BLaER1 treated with 17β-estradiol and CSF1 and Interleukin-3, amounts not matched to agents 10 nM and 100 nM (cell line): ENCODE measurements around the gene ALDH18A1.

Experiments
- H3K27ac ChIP-seq, 11 experiments: shearing (Covaris generic); formaldehyde crosslinking; 2 replicates each; pipeline ENCODE4 v1.8.1; 2022
- H3K27me3 ChIP-seq, 11 experiments: shearing (Covaris generic); formaldehyde crosslinking; 2 replicates each; pipeline ENCODE4 v1.8.1; 2022
- H3K36me3 ChIP-seq, 11 experiments: shearing (Covaris generic); formaldehyde crosslinking; 2 replicates each; pipeline ENCODE4 v1.8.1; 2022
- H3K4me1 ChIP-seq, 10 experiments: shearing (Covaris generic); formaldehyde crosslinking; 2 replicates each; pipeline ENCODE4 v1.8.1; 2022
- H3K4me2 ChIP-seq, 11 experiments: shearing (Covaris generic); formaldehyde crosslinking; 2 replicates each; pipeline ENCODE4 v1.8.1; 2022
- H3K4me3 ChIP-seq, 10 experiments: shearing (Covaris generic); formaldehyde crosslinking; 2 replicates each; pipeline ENCODE4 v1.8.1; 2022
- H3K9ac ChIP-seq, 11 experiments: shearing (Covaris generic); formaldehyde crosslinking; 2 replicates each; pipeline ENCODE4 v1.8.1; 2022
- H3K9me3 ChIP-seq, 11 experiments: shearing (Covaris generic); formaldehyde crosslinking; replicated peaks in 1 of 11; 2 replicates each; pipeline ENCODE4 v1.8.1; 2022
- H4K20me1 ChIP-seq, 11 experiments: shearing (Covaris generic); formaldehyde crosslinking; 2 replicates each; pipeline ENCODE4 v1.8.1; 2022
- Cebpa-rat ChIP-seq, 11 experiments: shearing (Covaris generic); IDR thresholded peaks; 2 replicates each; pipeline ENCODE4 v1.8.1; 2022

The ALDH18A1 gene

DNA sequence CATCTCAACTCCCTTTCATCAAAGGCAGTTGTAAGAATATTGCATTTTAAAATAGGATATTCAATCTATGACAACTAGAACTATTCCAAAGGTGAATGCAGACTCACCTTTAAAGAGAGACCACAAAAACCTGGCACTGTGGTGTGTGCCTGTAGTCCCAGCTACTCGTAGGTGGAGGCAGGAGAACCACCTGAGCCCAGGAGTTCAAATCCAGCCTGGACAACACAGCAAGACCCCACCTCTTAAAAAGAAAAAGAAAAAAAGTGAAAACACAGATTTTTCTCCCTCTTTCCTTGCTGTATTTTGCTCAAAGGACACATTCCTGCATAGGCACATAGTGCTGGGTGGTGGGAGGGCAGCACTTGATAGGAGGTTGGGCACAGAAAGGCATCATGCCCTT lies 739 bp upstream of the ALDH18A1 start:
- Histone ChIP-seq H3K4me1 (peaks cover 19 to 33% (median 27%) of the 10 kb centered on the region in 10 experiments), H3K9ac (peak overlapping the region in 6 of 11 experiments; percentile 82 to 93 (median 88); a peak in 7 of 22 replicates), H3K4me2 (peak overlapping the region; percentile 81 to 96 (median 93)), H3K27ac (peak overlapping the region in 2 of 11 experiments; percentile 80 to 89; a peak in 2 of 22 replicates), H4K20me1 (peaks cover 0 to 24% (median 0%) of the 10 kb centered on the region in 11 experiments; a peak in 4 of 22 replicates), H3K36me3 (peaks cover 9 to 17% (median 12%) of the 10 kb centered on the region in 11 experiments), H3K9me3 (peaks cover 0 to 19% (median 6%) of the 10 kb centered on the region in 11 experiments; a peak in 15 of 22 replicates), H3K27me3 (no peaks in the 10 kb centered on the region), H3K4me3 (peak overlapping the region in 9 of 10 experiments; percentile 78 to 98 (median 93); a peak in 17 of 20 replicates)
- no peak for TF ChIP-seq Cebpa-rat (IDR thresholded peaks at IDR 0.05)

DNA sequence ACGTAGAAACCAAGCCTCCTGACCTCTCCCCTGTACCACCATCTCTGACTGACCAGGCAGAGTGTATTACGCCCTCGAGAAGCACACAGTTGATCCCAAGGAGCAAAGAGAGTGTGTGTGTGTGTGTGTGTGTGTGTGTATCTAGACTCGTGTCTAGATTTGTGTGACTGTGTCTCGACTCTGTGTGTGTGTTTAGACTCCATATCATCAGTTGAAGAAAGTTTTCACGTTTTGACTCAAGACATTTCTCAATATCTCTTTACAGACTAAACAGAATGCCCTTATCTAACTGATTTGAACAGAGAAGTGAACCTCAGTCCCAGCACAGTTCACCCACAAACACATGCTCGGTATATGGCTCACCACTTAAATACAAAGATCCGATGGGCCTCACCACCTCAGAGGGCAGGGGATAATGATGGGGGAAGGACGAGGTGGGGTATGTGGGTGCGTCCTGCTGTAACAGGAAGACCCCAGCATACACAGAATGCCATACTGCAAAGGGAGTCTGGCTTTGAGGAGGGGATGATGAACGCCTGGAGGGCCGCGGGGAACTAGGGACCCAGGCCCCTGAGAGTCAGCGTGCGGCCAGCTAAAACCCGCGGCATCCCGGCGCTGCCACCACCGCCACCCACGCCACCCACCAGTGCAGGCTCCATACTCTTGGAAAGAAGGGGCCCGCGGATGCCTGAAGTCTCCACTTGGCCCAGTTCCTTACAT lies 780 bp downstream of the ALDH18A1 start:
- Histone ChIP-seq H3K4me1 (peaks cover 14 to 27% (median 22%) of the 10 kb centered on the region in 10 experiments), H3K4me3 (peak overlapping the region; percentile 78 to 98 (median 91)), H3K9me3 (peaks cover 12 to 34% (median 22%) of the 10 kb centered on the region in 11 experiments), H3K9ac (peak overlapping the region; percentile 80 to 93 (median 87)), H3K27ac (peak overlapping the region; percentile 9 to 89 (median 80); a peak in 21 of 22 replicates), H3K36me3 (peaks cover 25 to 32% (median 27%) of the 10 kb centered on the region in 11 experiments), H3K4me2 (peak overlapping the region; percentile 81 to 96 (median 93)), H4K20me1 (peaks cover 0 to 26% (median 0%) of the 10 kb centered on the region in 11 experiments; a peak in 4 of 22 replicates), H3K27me3 (no peaks in the 10 kb centered on the region)
- TF ChIP-seq Cebpa-rat (IDR thresholded peaks at IDR 0.05) = no peak

DNA sequence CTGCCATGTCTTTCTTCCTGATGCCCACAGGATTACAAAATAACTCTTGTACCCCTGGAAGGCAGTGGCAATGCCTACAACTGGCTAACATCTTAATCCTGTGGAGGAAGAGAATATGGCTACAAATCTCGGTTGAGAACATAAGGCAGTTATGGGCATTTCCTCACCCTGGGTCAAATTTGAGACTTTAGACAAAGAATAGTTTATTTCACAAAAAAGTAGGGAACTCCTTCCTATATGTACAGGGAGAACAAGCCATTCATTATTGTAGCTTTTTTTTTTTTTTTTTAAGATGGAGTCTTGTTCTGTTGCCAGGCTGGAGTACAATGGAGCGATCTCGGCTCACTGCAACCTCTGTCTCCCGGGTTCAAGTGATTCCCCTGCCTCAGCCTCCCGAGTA lies 2.6 kb downstream of the ALDH18A1 start:
- H3K27me3 ChIP-seq = no peaks in the 10 kb centered on the region
- H3K36me3 ChIP-seq = peaks cover 37 to 50% (median 45%) of the 10 kb centered on the region in 11 experiments
- H3K4me3 ChIP-seq = no peak overlapping the region
- H3K4me2 ChIP-seq = peak overlapping the region in 2 of 11 experiments; percentile 85 to 91; a peak in 3 of 22 replicates
- peaks cover 13 to 41% (median 25%) of the 10 kb centered on the region in 11 experiments for H3K9me3 ChIP-seq
- no peak overlapping the region for H3K9ac ChIP-seq
- TF ChIP-seq Cebpa-rat (IDR thresholded peaks at IDR 0.05) = no peak
- peaks cover 0 to 37% (median 0%) of the 10 kb centered on the region in 11 experiments; a peak in 5 of 22 replicates for H4K20me1 ChIP-seq
- peaks cover 9 to 34% (median 23%) of the 10 kb centered on the region in 10 experiments; a peak in 19 of 20 replicates for H3K4me1 ChIP-seq
- H3K27ac ChIP-seq = no peak overlapping the region

DNA sequence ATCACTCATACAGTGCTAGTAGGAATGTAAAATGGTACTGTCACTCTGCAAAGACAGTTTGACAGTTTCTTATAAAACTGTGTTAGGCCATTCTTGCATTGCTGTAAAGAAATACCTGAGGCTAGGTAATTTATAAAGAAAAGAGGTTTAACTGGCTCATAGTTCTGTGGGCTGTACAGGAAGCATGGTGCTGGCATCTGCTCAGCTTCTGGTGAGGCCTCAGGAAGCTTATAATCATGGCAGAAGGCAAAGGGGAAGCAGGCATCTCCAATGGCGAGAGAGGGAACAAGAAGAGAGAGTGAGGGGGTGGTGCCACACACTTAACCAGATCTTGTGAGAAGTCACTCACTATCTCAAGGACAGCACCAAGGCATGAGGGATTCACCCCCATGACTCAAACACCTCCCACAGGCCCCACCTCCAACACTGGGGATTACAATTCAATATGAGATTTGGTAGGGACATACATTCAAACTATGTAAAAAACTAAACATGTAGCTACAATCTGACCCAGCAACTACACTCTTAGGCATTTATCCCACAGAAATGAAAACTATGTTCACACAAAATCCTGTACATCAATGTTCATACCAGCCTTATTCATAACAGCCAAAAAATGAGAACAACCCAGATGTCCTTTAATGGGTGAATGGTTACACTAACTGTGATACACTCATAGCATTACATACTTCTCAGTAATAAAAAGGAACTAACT lies 5.0 kb downstream of the ALDH18A1 start:
- H3K27me3 ChIP-seq = no peaks in the 10 kb centered on the region
- no peak for TF ChIP-seq Cebpa-rat (IDR thresholded peaks at IDR 0.05)
- peaks cover 59 to 74% (median 69%) of the 10 kb centered on the region in 11 experiments for H3K36me3 ChIP-seq
- no peak overlapping the region for H3K4me3 ChIP-seq
- peaks cover 0 to 61% (median 6%) of the 10 kb centered on the region in 11 experiments; a peak in 7 of 22 replicates for H4K20me1 ChIP-seq
- peaks cover 13 to 31% (median 25%) of the 10 kb centered on the region in 11 experiments for H3K9me3 ChIP-seq
- no peak overlapping the region for H3K27ac ChIP-seq
- H3K9ac ChIP-seq = no peak overlapping the region
- H3K4me1 ChIP-seq = peaks cover 9 to 29% (median 20%) of the 10 kb centered on the region in 10 experiments; a peak in 19 of 20 replicates
- H3K4me2 ChIP-seq = no peak overlapping the region

DNA sequence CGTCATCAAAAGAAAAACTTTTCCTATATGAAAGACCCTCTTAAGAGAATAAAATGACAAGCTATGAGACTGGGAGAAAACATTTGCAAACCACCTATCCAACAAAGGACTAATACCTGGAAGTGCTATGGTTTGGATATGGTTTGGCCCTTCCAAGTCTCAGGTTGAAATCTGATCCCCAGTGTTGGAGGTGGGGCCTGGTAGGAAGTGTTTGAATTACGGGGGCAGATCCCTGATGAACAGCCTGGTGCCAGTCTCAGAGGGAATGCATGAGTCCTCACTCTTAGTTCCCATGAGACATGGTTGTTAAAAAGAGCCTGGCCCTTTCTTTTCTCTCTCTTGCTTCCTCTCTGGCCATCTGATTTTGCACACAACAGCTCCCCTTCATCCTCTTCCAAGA lies 6.3 kb downstream of the ALDH18A1 start:
- Histone ChIP-seq H3K4me2 (peak overlapping the region in 6 of 11 experiments; percentile 2 to 44 (median 19); a peak in 5 of 22 replicates), H3K36me3 (peaks cover 65 to 87% (median 80%) of the 10 kb centered on the region in 11 experiments), H3K9ac (no peak overlapping the region), H3K27me3 (no peaks in the 10 kb centered on the region), H4K20me1 (peaks cover 0 to 74% (median 7%) of the 10 kb centered on the region in 11 experiments; a peak in 8 of 22 replicates), H3K4me3 (no peak overlapping the region), H3K4me1 (peaks cover 2 to 23% (median 14%) of the 10 kb centered on the region in 10 experiments; a peak in 19 of 20 replicates), H3K27ac (no peak overlapping the region), H3K9me3 (peaks cover 13 to 31% (median 25%) of the 10 kb centered on the region in 11 experiments)
- no peak for TF ChIP-seq Cebpa-rat (IDR thresholded peaks at IDR 0.05)

DNA sequence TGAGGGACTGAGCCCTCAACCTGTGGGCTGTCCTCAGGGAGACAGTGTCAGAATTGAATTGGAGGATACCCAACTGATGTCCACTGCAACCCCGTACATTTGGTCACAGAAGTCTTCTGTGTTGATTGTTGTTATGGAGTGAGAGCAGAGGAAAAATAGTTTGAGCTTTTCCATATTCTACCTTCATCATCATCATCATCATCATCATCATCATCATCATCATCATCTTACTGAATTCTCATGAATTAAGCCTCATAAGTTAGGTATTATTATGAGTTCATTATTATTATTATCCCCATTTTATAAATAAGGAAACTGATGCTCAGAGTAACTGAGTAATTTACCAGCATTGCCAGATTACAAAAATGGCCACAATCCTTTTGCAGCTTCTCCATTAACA lies 8.4 kb downstream of the ALDH18A1 start:
- Histone ChIP-seq H3K27me3 (no peaks in the 10 kb centered on the region), H3K36me3 (peaks cover 74 to 100% (median 95%) of the 10 kb centered on the region in 11 experiments), H3K9ac (no peak overlapping the region), H3K27ac (no peak overlapping the region), H3K4me1 (peaks cover 0 to 9% (median 3%) of the 10 kb centered on the region in 10 experiments; a peak in 7 of 20 replicates), H3K4me2 (no peak overlapping the region), H3K4me3 (no peak overlapping the region), H3K9me3 (peaks cover 13 to 30% (median 24%) of the 10 kb centered on the region in 11 experiments), H4K20me1 (peaks cover 0 to 69% (median 7%) of the 10 kb centered on the region in 11 experiments; a peak in 8 of 22 replicates)
- no peak for TF ChIP-seq Cebpa-rat (IDR thresholded peaks at IDR 0.05)

DNA sequence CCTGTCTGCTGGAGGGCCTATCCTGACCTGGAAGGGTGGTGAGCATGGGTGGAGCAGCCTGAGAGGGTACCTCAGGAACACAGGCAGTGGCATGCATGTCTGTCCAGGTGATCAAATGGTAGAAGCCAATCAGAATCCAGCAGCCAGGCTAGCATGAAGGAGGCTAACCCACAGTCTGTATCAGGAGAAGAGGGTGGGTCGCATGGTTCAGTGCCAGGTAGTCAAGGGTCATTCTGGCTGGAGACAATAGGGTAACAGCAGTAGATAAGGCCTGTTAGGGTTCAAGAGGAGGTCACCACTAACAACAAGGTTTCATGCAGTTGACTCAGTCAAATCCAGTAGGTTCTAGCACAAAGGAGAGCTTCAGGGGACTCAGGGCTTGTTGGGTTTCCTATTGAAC lies 10.4 kb downstream of the ALDH18A1 start:
- no peak overlapping the region for H3K4me2 ChIP-seq
- H3K4me1 ChIP-seq = peaks cover 0 to 9% (median 3%) of the 10 kb centered on the region in 10 experiments; a peak in 7 of 20 replicates
- H3K27me3 ChIP-seq = no peaks in the 10 kb centered on the region
- peaks cover 0 to 68% (median 7%) of the 10 kb centered on the region in 11 experiments; a peak in 8 of 22 replicates for H4K20me1 ChIP-seq
- H3K27ac ChIP-seq = no peak overlapping the region
- H3K4me3 ChIP-seq = no peak overlapping the region
- peaks cover 3 to 12% (median 6%) of the 10 kb centered on the region in 11 experiments; a peak in 21 of 22 replicates for H3K9me3 ChIP-seq
- no peak for TF ChIP-seq Cebpa-rat (IDR thresholded peaks at IDR 0.05)
- H3K9ac ChIP-seq = no peak overlapping the region
- peaks cover 71 to 99% (median 94%) of the 10 kb centered on the region in 11 experiments for H3K36me3 ChIP-seq

DNA sequence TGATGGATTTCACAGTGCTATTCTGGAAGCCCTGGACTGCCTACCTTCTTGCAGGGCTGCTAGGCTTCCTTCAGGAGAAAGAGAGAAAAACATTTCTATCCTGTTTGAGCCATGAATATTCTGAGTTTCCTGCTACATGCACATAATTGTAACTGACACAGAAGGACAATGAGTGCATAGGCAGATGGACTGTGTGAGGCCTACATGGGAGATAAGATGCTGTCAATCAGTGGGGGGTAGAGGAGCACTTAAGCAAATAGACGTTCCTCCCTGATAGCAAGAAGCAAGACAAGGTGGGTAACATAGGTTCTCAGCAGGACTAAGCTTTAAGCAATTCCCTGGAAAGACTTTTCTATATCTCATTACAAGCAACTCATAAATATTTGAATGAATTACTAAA lies 11.6 kb downstream of the ALDH18A1 start:
- no peak overlapping the region for H3K4me3 ChIP-seq
- H4K20me1 ChIP-seq = peaks cover 0 to 58% (median 7%) of the 10 kb centered on the region in 11 experiments; a peak in 8 of 22 replicates
- peaks cover 71 to 99% (median 94%) of the 10 kb centered on the region in 11 experiments for H3K36me3 ChIP-seq
- H3K4me2 ChIP-seq = no peak overlapping the region
- H3K9me3 ChIP-seq = no peaks in the 10 kb centered on the region
- H3K27ac ChIP-seq = no peak overlapping the region
- TF ChIP-seq Cebpa-rat (IDR thresholded peaks at IDR 0.05) = 0 out of 22 replicates have a peak, but pooled peaks of 1 of the 11 experiments have one; percentile 7
- H3K27me3 ChIP-seq = no peaks in the 10 kb centered on the region
- H3K4me1 ChIP-seq = no peaks in the 10 kb centered on the region
- no peak overlapping the region for H3K9ac ChIP-seq
